C4-2B (cell line): ENCODE data around the gene SND1.

Experiments used
- H3K27ac ChIP-seq: fragments of 450-650 bp; 2 replicates; pipeline ENCODE4 v1.5.1; 2017
- CTCF ChIP-seq: fragments of 450-650 bp; conservative IDR thresholded peaks from 2 replicates; pipeline ENCODE4 v1.5.1; 2017; ENCODE audit warnings: mild to moderate bottlenecking
- ZFX ChIP-seq: fragments of 450-650 bp; IDR thresholded peaks from 2 replicates; pipeline ENCODE4 v1.6.1; 2017

Gene SND1

GRCh38 chr7:127653396-127653795, 1.4 kb downstream of the SND1 start:
- H3K27ac ChIP-seq = no peak overlapping the region; the same call in 1 of the 2 replicates
- no peak for TF ChIP-seq CTCF
- TF ChIP-seq ZFX = no peak

- no peak overlapping the region for H3K27ac ChIP-seq
- TF ChIP-seq ZFX = no peak
- TF ChIP-seq CTCF = no peak
These were observed 2.7 kb downstream of the SND1 start for GRCh38 chr7:127654404-127655394.

- H3K27ac ChIP-seq = no peak overlapping the region
- TF ChIP-seq ZFX (no peak), CTCF (no peak)
These were observed 3.7 kb downstream of the SND1 start for GRCh38 chr7:127655720-127656119.

- no peak for TF ChIP-seq ZFX
- TF ChIP-seq CTCF = no peak
- no peak overlapping the region for H3K27ac ChIP-seq
These were observed 5.5 kb downstream of the SND1 start for GRCh38 chr7:127657500-127657899.

GRCh38 chr7:127658970-127659630, 7.1 kb downstream of the SND1 start:
- no peak overlapping the region for H3K27ac ChIP-seq
- no peak for TF ChIP-seq CTCF
- TF ChIP-seq ZFX = no peak

- no peak for TF ChIP-seq CTCF
- TF ChIP-seq ZFX = no peak
- H3K27ac ChIP-seq = peak overlapping the region; percentile 68
These were observed 13.9 kb downstream of the SND1 start for GRCh38 chr7:127665922-127666321.

- TF ChIP-seq ZFX (no peak), CTCF (no peak)
- no peak overlapping the region for H3K27ac ChIP-seq
These were observed 14.6 kb downstream of the SND1 start for GRCh38 chr7:127666602-127667001.
